ENCODE measurements around the gene SLC44A5.

DNA sequence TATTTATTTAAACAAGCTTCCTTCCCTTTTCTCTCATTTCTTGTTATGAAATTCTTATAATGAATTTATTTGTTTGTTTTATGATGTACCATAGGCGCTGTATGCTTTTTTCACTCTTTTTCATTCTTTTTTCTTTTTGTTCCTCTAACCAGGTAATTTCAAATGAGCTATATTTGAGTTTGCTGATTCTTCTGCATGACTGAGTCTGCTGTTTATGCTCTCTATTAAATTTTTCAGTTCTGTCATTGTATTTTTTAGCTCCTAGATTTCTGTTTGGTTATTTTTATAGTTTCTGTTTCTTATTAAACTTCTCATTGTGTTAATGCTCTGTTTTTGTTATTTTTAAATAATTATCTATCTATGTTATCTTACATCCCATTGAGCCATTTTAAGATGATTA is 244.3 kb downstream of the SLC44A5 start:
- TF ChIP-seq, protein P1, sequence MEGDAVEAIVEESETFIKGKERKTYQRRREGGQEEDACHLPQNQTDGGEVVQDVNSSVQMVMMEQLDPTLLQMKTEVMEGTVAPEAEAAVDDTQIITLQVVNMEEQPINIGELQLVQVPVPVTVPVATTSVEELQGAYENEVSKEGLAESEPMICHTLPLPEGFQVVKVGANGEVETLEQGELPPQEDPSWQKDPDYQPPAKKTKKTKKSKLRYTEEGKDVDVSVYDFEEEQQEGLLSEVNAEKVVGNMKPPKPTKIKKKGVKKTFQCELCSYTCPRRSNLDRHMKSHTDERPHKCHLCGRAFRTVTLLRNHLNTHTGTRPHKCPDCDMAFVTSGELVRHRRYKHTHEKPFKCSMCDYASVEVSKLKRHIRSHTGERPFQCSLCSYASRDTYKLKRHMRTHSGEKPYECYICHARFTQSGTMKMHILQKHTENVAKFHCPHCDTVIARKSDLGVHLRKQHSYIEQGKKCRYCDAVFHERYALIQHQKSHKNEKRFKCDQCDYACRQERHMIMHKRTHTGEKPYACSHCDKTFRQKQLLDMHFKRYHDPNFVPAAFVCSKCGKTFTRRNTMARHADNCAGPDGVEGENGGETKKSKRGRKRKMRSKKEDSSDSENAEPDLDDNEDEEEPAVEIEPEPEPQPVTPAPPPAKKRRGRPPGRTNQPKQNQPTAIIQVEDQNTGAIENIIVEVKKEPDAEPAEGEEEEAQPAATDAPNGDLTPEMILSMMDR (IDR thresholded peaks at IDR 0.05; ENCODE audit: borderline replicate concordance, extremely low read depth, low read length, poor library complexity, severe bottlenecking), result no peak
- no peak for TF ChIP-seq EZH2 (IDR thresholded peaks at IDR 0.05; ENCODE audit: borderline replicate concordance, low read depth, low read length, severe bottlenecking)
